Mucosa of rectum (tissue), 2 donors: Measurements from ENCODE around the gene DPYSL4.

Source experiments
- H3K27ac ChIP-seq, 2 donors: one replicate each; pipeline ENCODE4 v1.7.0; 2013; ENCODE audit warnings: inconsistent platforms in 2 of 2, low read depth in 2 of 2, low read length in 2 of 2
- H3K27me3 ChIP-seq, 2 donors: one replicate each; pipeline ENCODE4 v1.7.0; 2013; ENCODE audit warnings: low read length in 2 of 2; ENCODE audit not compliant: control insufficient read depth in 2 of 2, insufficient read depth in 2 of 2
- H3K36me3 ChIP-seq, 2 donors: one replicate each; pipeline ENCODE4 v1.7.0; 2013; ENCODE audit warnings: low read length in 2 of 2; ENCODE audit not compliant: control insufficient read depth in 2 of 2, insufficient read depth in 2 of 2
- H3K4me1 ChIP-seq, 2 donors: one replicate each; pipeline ENCODE4 v1.7.0; 2013; ENCODE audit warnings: low read length in 2 of 2, mild to moderate bottlenecking in 1 of 2; ENCODE audit not compliant: control insufficient read depth in 2 of 2, insufficient read depth in 2 of 2
- H3K4me3 ChIP-seq, 2 donors: one replicate each; pipeline ENCODE4 v1.7.0; 2013; ENCODE audit warnings: low read length in 2 of 2
- H3K9ac ChIP-seq, 2 donors: one replicate each; pipeline ENCODE4 v1.7.0; 2013; ENCODE audit warnings: low read length in 2 of 2, low read depth in 1 of 2, mild to moderate bottlenecking in 1 of 2
- H3K9me3 ChIP-seq, 2 donors: one replicate each; pipeline ENCODE4 v1.7.0; 2013; ENCODE audit warnings: low read length in 2 of 2; ENCODE audit not compliant: control insufficient read depth in 2 of 2
- donor health status: healthy.
- donor health status: Normal muscosa, but diverticular disease.

Gene DPYSL4

GRCh38 chr10:132149917-132150316 lies 36.8 kb upstream of the DPYSL4 start:
- no peaks in the 10 kb centered on the region for H3K4me1 ChIP-seq
- H3K9ac ChIP-seq = no peak overlapping the region
- no peaks in the 10 kb centered on the region for H3K36me3 ChIP-seq
- H3K27me3 ChIP-seq = no peaks in the 10 kb centered on the region
- H3K27ac ChIP-seq = no peak overlapping the region
- no peak overlapping the region for H3K4me3 ChIP-seq
- H3K9me3 ChIP-seq = no peaks in the 10 kb centered on the region

GRCh38 chr10:132150777-132151176 lies 36.0 kb upstream of the DPYSL4 start:
- no peaks in the 10 kb centered on the region for H3K9me3 ChIP-seq
- H3K4me3 ChIP-seq = no peak overlapping the region
- no peak overlapping the region for H3K27ac ChIP-seq
- no peak overlapping the region for H3K9ac ChIP-seq
- no peaks in the 10 kb centered on the region for H3K27me3 ChIP-seq
- H3K4me1 ChIP-seq = no peaks in the 10 kb centered on the region
- no peaks in the 10 kb centered on the region for H3K36me3 ChIP-seq

- H3K27ac ChIP-seq = no peak overlapping the region
- no peak overlapping the region for H3K4me3 ChIP-seq
- no peaks in the 10 kb centered on the region for H3K9me3 ChIP-seq
- H3K9ac ChIP-seq = no peak overlapping the region
- no peaks in the 10 kb centered on the region for H3K4me1 ChIP-seq
- no peaks in the 10 kb centered on the region for H3K36me3 ChIP-seq
- no peaks in the 10 kb centered on the region for H3K27me3 ChIP-seq
Observed at GRCh38 chr10:132151286-132151950, 35.3 kb upstream of the DPYSL4 start.

GRCh38 chr10:132151951-132152505 lies 34.7 kb upstream of the DPYSL4 start:
- H3K36me3 ChIP-seq = no peaks in the 10 kb centered on the region
- H3K9ac ChIP-seq = no peak overlapping the region
- H3K4me3 ChIP-seq = no peak overlapping the region
- H3K4me1 ChIP-seq = no peaks in the 10 kb centered on the region
- no peaks in the 10 kb centered on the region for H3K9me3 ChIP-seq
- no peaks in the 10 kb centered on the region for H3K27me3 ChIP-seq
- no peak overlapping the region for H3K27ac ChIP-seq

- Histone ChIP-seq H3K36me3 (no peaks in the 10 kb centered on the region), H3K9me3 (no peaks in the 10 kb centered on the region), H3K4me1 (no peaks in the 10 kb centered on the region), H3K9ac (no peak overlapping the region), H3K27me3 (no peaks in the 10 kb centered on the region), H3K27ac (no peak overlapping the region), H3K4me3 (no peak overlapping the region)
Observed at GRCh38 chr10:132152896-132153580, 33.7 kb upstream of the DPYSL4 start.

GRCh38 chr10:132153616-132154217 lies 33.0 kb upstream of the DPYSL4 start:
- H3K9me3 ChIP-seq = no peaks in the 10 kb centered on the region
- H3K4me1 ChIP-seq = no peaks in the 10 kb centered on the region
- no peak overlapping the region for H3K4me3 ChIP-seq
- H3K27me3 ChIP-seq = no peaks in the 10 kb centered on the region
- no peak overlapping the region for H3K9ac ChIP-seq
- H3K27ac ChIP-seq = no peak overlapping the region
- no peaks in the 10 kb centered on the region for H3K36me3 ChIP-seq

- H3K9ac ChIP-seq = no peak overlapping the region
- H3K4me3 ChIP-seq = no peak overlapping the region
- no peaks in the 10 kb centered on the region for H3K36me3 ChIP-seq
- H3K27me3 ChIP-seq = no peaks in the 10 kb centered on the region
- H3K27ac ChIP-seq = no peak overlapping the region
- no peaks in the 10 kb centered on the region for H3K9me3 ChIP-seq
- no peaks in the 10 kb centered on the region for H3K4me1 ChIP-seq
Observed at GRCh38 chr10:132154440-132154839, 32.3 kb upstream of the DPYSL4 start.

- Histone ChIP-seq H3K9ac (no peak overlapping the region), H3K27me3 (no peaks in the 10 kb centered on the region), H3K9me3 (no peaks in the 10 kb centered on the region), H3K36me3 (no peaks in the 10 kb centered on the region), H3K27ac (no peak overlapping the region), H3K4me3 (no peak overlapping the region), H3K4me1 (no peaks in the 10 kb centered on the region)
Observed at GRCh38 chr10:132154931-132155330, 31.8 kb upstream of the DPYSL4 start.

GRCh38 chr10:132155723-132156381 lies 30.9 kb upstream of the DPYSL4 start:
- Histone ChIP-seq H3K4me3 (no peak overlapping the region), H3K4me1 (no peaks in the 10 kb centered on the region), H3K27me3 (no peaks in the 10 kb centered on the region), H3K27ac (no peak overlapping the region), H3K36me3 (no peaks in the 10 kb centered on the region), H3K9me3 (no peaks in the 10 kb centered on the region), H3K9ac (no peak overlapping the region)

GRCh38 chr10:132156382-132156781 lies 30.4 kb upstream of the DPYSL4 start:
- H3K27ac ChIP-seq = no peak overlapping the region

More at GRCh38 chr10:132156382-132156781, 30.4 kb upstream of the DPYSL4 start:
- no peaks in the 10 kb centered on the region for H3K9me3 ChIP-seq
- H3K4me3 ChIP-seq = no peak overlapping the region
- H3K27me3 ChIP-seq = no peaks in the 10 kb centered on the region
- H3K4me1 ChIP-seq = no peaks in the 10 kb centered on the region
- no peaks in the 10 kb centered on the region for H3K36me3 ChIP-seq
- no peak overlapping the region for H3K9ac ChIP-seq
